Liver (tissue), 9 donors: ENCODE data around the gene CDK2AP2. TPM values are rescaled to one million over a fixed set of nuclear protein-coding genes. Genes with fewer than 3 reads are reported as not detected.

Experiments used
- DNase-seq: peaks from one replicate; pipeline ENCODE4 v3.0.0-alpha.2; 2017; ENCODE audit warnings: low spot score
- H3K27ac ChIP-seq, 2 donors: one replicate each; pipeline ENCODE4 v1.7.0; 2013; ENCODE audit warnings: inconsistent platforms in 2 of 2, low read length in 2 of 2, control low read depth in 1 of 2, low read depth in 1 of 2, mild to moderate bottlenecking in 1 of 2
- H3K27me3 ChIP-seq, 4 donors: one replicate each; pipeline versions ENCODE4 v1.6.1 to v1.7.0; 2013; ENCODE audit warnings: low read length in 3 of 4, inconsistent platforms in 1 of 4, mild to moderate bottlenecking in 1 of 4, moderate library complexity in 1 of 4; ENCODE audit not compliant: control insufficient read depth in 4 of 4, insufficient read depth in 4 of 4
- H3K36me3 ChIP-seq, 4 donors: one replicate each; pipeline versions ENCODE4 v1.6.1 to v1.7.0; 2013; ENCODE audit warnings: low read length in 3 of 4, mild to moderate bottlenecking in 3 of 4, low read depth in 1 of 4, moderate library complexity in 1 of 4; ENCODE audit not compliant: control insufficient read depth in 4 of 4, insufficient read depth in 3 of 4
- H3K4me1 ChIP-seq, 4 donors: one replicate each; pipeline versions ENCODE4 v1.6.1 to v1.7.0; 2013; ENCODE audit warnings: low read length in 3 of 4, mild to moderate bottlenecking in 3 of 4, moderate library complexity in 1 of 4; ENCODE audit not compliant: control insufficient read depth in 4 of 4, insufficient read depth in 4 of 4
- H3K4me3 ChIP-seq, 3 donors: one replicate each; pipeline versions ENCODE4 v1.6.1 to v1.7.0; 2013; ENCODE audit warnings: low read length in 3 of 3, control low read depth in 1 of 3, low read depth in 1 of 3, mild to moderate bottlenecking in 1 of 3
- H3K9ac ChIP-seq, 2 donors: one replicate each; pipeline ENCODE4 v1.7.0; 2013; ENCODE audit warnings: low read length in 2 of 2, mild to moderate bottlenecking in 2 of 2, moderate library complexity in 2 of 2, control low read depth in 1 of 2, low read depth in 1 of 2
- H3K9me3 ChIP-seq, 4 donors: one replicate each; pipeline versions ENCODE4 v1.6.1 to v1.7.0; 2013; ENCODE audit warnings: low read length in 3 of 4; ENCODE audit not compliant: control insufficient read depth in 4 of 4
- ATF3 ChIP-seq: IDR thresholded peaks from 2 replicates; pipeline ENCODE4 v1.6.1; 2016; ENCODE audit warnings: antibody characterized with exemption
- EGR1 ChIP-seq, 2 donors: IDR thresholded peaks; 2 replicates each; pipeline ENCODE4 v1.6.1; 2016 to 2018; ENCODE audit warnings: antibody characterized with exemption in 2 of 2, low read depth in 2 of 2
- FOXA1 ChIP-seq: IDR thresholded peaks from 2 replicates; pipeline ENCODE4 v1.6.1; 2016; ENCODE audit warnings: antibody characterized with exemption
- FOXA2 ChIP-seq: IDR thresholded peaks from 2 replicates; pipeline ENCODE4 v1.6.1; 2016; ENCODE audit warnings: antibody characterized with exemption
- GABPA ChIP-seq, 2 donors: IDR thresholded peaks in 1 of 2; conservative IDR thresholded peaks in 1 of 2; 2 replicates each; pipeline ENCODE4 v1.6.1; 2016; ENCODE audit warnings: antibody characterized with exemption in 2 of 2, mild to moderate bottlenecking in 1 of 2, moderate library complexity in 1 of 2
- HNF4G ChIP-seq: IDR thresholded peaks from 2 replicates; pipeline ENCODE4 v1.6.1; 2016; ENCODE audit warnings: antibody characterized with exemption
- JUND ChIP-seq, 2 donors: IDR thresholded peaks; 2 replicates each; pipeline ENCODE4 v1.6.1; 2016; ENCODE audit warnings: antibody characterized with exemption in 2 of 2
- MAX ChIP-seq: IDR thresholded peaks from 2 replicates; pipeline ENCODE4 v1.6.1; 2016; ENCODE audit warnings: antibody characterized with exemption
- NR2F2 ChIP-seq: IDR thresholded peaks from 2 replicates; pipeline ENCODE4 v1.6.1; 2016; ENCODE audit warnings: antibody characterized with exemption
- RAD21 ChIP-seq, 2 donors: IDR thresholded peaks; 2 replicates each; pipeline ENCODE4 v1.6.1; 2016; ENCODE audit warnings: antibody characterized with exemption in 2 of 2, mild to moderate bottlenecking in 2 of 2
- REST ChIP-seq: IDR thresholded peaks from 2 replicates; pipeline ENCODE4 v1.6.1; 2016; ENCODE audit warnings: antibody characterized with exemption, mild to moderate bottlenecking
- RXRA ChIP-seq, 2 donors: IDR thresholded peaks; 2 replicates each; pipeline ENCODE4 v1.6.1; 2017 to 2018; ENCODE audit warnings: antibody characterized with exemption in 2 of 2, mild to moderate bottlenecking in 1 of 2
- SP1 ChIP-seq: IDR thresholded peaks from 2 replicates; pipeline ENCODE4 v1.6.1; 2018; ENCODE audit warnings: antibody characterized with exemption, mild to moderate bottlenecking
- TAF1 ChIP-seq: conservative IDR thresholded peaks from 2 replicates; pipeline ENCODE4 v1.6.1; 2016; ENCODE audit warnings: antibody characterized with exemption, mild to moderate bottlenecking
- ZBTB33 ChIP-seq: IDR thresholded peaks from 2 replicates; pipeline ENCODE4 v1.6.1; 2016; ENCODE audit warnings: antibody characterized with exemption
- WGBS: extraction: QIAGEN DNeasy Blood & Tissue Kit; methylation state at CpG from one replicate; pipeline ENCODE4 v1.1.7; 2013; 5-methylcytosine and 5-hydroxymethylcytosine counted together
- polyA plus RNA-seq, 2 donors: library from polyadenylated mRNA; stranded (reverse) in 1 of 2; unstranded in 1 of 2; fragments of 200-250 nt in 1 of 2; fragments of >200 nt in 1 of 2; fragmentation: Nextera tagmentation in 1 of 2; extraction: Ambion mirVana in 1 of 2; gene quantifications; one replicate each; pipeline versions ENCODE4 v1.2.1 to v1.2.3, GENCODE V29; 2013 to 2015
- total RNA-seq, 2 donors: library from RNA; depleted of rRNA; stranded (reverse); fragments of >200 nt; gene quantifications; one replicate each; pipeline ENCODE4 v1.2.3, GENCODE V29; 2014
- TF ChIP-seq, protein P1 (sequence below): fragments of 150-350 bp; IDR thresholded peaks from 2 replicates; pipeline ENCODE4 v1.5.1; 2017; ENCODE audit warnings: improper control_type of control experiment, low read depth, low read length; ENCODE audit not compliant: missing input control
- donor health status: healthy.
- donor health status: healthy.
- donor health status: healthy.
- donor health status: healthy.
- donor health status: healthy.

Gene CDK2AP2
- total and polyA plus RNA-seq, 4 donors: 14.1 to 126 (median 56.6) TPM

GRCh38 chr11:67499808-67500483 lies 8.0 kb downstream of the CDK2AP2 start:
- H3K36me3 ChIP-seq: peaks cover 0 to 10% (median 2%) of the 10 kb centered on the region in 4 donors
- no peak overlapping the region for H3K9ac ChIP-seq
- WGBS: 97% methylated on average over 26 of the region's 26 CpGs
- DNase-seq: no peak
- H3K4me3 ChIP-seq: no peak overlapping the region
- H3K9me3 ChIP-seq: no peaks in the 10 kb centered on the region
- peaks cover 4 to 14% (median 5%) of the 10 kb centered on the region in 4 donors for H3K4me1 ChIP-seq
- no peaks in the 10 kb centered on the region for H3K27me3 ChIP-seq
- H3K27ac ChIP-seq: no peak overlapping the region
- TF ChIP-seq ZBTB33 (no peak), NR2F2 (no peak), SP1 (no peak), FOXA2 (no peak), EGR1 (IDR thresholded peaks at IDR 0.05; ENCODE audit: low read depth in 2 of 2) (no peak), JUND (IDR thresholded peaks at IDR 0.05) (no peak), FOXA1 (no peak), TAF1 (no peak), HNF4G (no peak), REST (no peak)
- TF ChIP-seq, protein P1, sequence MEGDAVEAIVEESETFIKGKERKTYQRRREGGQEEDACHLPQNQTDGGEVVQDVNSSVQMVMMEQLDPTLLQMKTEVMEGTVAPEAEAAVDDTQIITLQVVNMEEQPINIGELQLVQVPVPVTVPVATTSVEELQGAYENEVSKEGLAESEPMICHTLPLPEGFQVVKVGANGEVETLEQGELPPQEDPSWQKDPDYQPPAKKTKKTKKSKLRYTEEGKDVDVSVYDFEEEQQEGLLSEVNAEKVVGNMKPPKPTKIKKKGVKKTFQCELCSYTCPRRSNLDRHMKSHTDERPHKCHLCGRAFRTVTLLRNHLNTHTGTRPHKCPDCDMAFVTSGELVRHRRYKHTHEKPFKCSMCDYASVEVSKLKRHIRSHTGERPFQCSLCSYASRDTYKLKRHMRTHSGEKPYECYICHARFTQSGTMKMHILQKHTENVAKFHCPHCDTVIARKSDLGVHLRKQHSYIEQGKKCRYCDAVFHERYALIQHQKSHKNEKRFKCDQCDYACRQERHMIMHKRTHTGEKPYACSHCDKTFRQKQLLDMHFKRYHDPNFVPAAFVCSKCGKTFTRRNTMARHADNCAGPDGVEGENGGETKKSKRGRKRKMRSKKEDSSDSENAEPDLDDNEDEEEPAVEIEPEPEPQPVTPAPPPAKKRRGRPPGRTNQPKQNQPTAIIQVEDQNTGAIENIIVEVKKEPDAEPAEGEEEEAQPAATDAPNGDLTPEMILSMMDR: no peak

DNA sequence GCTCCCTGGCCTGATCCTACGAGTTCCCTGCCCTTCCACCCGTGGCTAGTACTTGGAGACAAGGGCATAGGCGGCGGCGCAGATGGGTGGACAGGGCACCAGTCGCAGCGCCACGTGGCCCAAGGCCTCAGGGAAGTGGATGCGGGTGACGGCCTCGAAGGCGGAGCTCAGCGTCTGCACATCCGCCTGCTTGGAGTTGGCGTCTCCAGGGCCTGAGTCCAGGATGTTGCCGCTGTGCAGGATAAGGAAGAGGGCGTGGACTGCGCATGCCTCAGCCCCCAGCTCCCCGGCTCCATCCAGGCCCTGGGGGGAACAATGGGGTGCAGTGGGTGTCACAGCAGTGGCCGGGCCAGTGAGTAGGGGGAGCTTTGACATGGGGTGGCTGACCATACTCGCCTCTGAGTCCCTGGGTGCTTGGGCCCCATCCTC lies 9.4 kb downstream of the CDK2AP2 start:
- no peak overlapping the region for H3K27ac ChIP-seq
- H3K9ac ChIP-seq: no peak overlapping the region
- H3K4me3 ChIP-seq: no peak overlapping the region
- no peaks in the 10 kb centered on the region for H3K9me3 ChIP-seq
- H3K27me3 ChIP-seq: no peaks in the 10 kb centered on the region
- no peak for TF ChIP-seq TAF1
- no peak for TF ChIP-seq REST
- no peak for TF ChIP-seq MAX
- no peak for TF ChIP-seq RAD21 (IDR thresholded peaks at IDR 0.05)
- no peak for TF ChIP-seq NR2F2
- TF ChIP-seq HNF4G: no peak
- TF ChIP-seq FOXA2: no peak
- TF ChIP-seq EGR1 (IDR thresholded peaks at IDR 0.05; ENCODE audit: low read depth in 2 of 2): no peak
- TF ChIP-seq RXRA (IDR thresholded peaks at IDR 0.05): no peak
- no peak for TF ChIP-seq ATF3
- no peak for TF ChIP-seq FOXA1
- TF ChIP-seq GABPA (IDR thresholded peaks at IDR 0.05 in 1 of 2, conservative IDR thresholded peaks at IDR 0.05 in 1 of 2): no peak
- no peak for TF ChIP-seq ZBTB33
- H3K36me3 ChIP-seq: peaks cover 0 to 12% (median 5%) of the 10 kb centered on the region in 4 donors
- WGBS: 91% methylated on average over 21 of the region's 21 CpGs
- H3K4me1 ChIP-seq: peaks cover 0 to under 1% (median 0%) of the 10 kb centered on the region in 4 donors
- DNase-seq: no peak
